OCI-M2 (cell line): ENCODE data around the gene DRC7.
"Not testable (repeated sequence)": the region's sequence is repeated elsewhere in the genome, so short reads cannot be mapped to it uniquely, and the experiment has no call there.

Experiments
- DNase-seq: peaks from one replicate; lab custom pipeline; 2025; ENCODE audit not compliant: unreplicated experiment; lab: John Stamatoyannopoulos, UW

DRC7 gene

DNA sequence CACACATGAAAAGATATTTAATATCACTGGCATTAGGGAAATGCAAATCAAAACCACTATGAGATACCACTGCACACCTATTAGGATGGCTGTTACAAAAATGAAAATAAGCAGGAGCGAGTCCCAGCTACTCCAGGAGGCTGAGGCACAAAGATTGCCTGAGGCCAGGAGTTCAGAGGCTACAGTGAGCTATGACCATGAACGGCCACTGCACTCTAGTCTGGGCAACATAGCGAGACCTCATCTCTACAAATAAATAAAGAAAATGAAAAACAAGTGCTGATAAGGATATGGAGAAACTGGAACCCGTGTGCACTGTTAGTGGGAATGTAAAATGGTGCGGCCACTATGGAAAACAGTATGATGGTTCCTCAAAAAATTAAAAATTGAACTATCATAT, 84.1 kb downstream of the DRC7 start:
- DNase-seq, result no peak

DNA sequence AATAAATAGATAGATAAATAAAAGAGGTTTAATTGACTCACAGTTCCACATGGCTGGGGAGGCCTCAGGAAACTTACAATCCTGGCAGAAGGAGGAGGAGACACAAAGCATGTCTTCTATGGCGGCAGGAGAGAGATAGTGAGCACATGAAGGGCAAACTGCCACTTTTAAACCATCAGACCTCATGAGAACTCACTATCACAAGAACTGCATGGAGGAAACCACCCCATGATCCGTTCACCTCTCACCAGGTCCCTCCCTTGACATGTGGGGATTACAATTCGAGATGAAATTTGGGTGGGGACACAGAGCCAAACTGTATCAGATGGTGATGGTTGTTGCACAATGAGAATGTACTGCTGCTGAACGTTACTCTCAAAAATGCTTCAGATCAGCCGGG, 85.2 kb downstream of the DRC7 start:
- DNase-seq, result not testable (repeated sequence)

DNA sequence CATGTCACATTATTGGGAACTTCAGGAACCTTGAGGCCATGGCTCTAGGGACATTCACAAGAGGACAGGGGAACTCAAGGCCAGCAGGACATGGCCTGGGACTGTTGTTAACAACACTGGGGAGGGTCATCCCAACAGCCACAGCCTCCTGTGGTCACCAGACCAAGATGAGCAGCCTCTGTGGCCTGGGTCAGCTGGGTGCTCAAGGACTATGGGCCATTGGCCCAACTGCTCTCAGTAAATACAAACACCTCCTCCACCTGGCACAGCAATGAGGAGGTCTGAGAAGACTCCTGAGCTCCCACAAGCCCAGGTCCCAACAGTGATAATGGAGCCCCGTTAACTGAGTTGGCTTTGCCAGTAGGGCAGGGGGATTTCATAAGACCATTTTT, 86.7 kb downstream of the DRC7 start:
- DNase-seq, result no peak
